ENCODE data around the gene PPME1. TPM values are rescaled to one million over a fixed set of nuclear protein-coding genes. Genes with fewer than 3 reads are reported as not detected.

PPME1 gene
- total RNA-seq, 1 experiment from 2014 or later: 66.2 TPM

DNA sequence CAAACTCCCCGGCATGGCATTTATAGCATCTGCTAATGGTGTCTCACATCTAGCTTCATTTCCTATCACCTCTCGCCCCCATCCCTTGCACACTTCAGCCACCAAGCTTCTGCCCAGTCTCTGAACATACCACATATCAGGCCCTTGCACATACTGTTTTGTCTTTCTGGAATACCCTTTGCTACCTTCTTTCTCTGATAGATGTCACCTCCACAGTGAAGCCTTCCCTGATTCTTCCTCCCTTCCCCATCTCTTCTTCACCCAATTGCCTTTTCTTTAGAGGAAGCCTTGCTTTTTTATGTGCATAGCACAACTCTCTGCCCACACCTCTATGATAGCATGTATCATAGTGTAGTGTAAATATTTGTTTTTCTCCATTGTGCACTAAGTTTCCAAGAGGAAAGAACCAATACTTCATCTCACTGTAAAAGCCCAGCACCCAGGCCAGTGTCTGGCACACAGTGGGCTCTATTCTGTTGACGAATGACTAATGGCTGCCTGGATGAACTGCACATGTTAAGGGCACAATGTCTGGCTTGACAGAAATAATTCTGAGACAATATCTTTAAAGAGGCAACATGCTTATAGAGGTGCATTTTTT is 112.6 kb downstream of the PPME1 start:
- Histone ChIP-seq H3K27ac (ENCODE audit: low read length) (peak overlapping the region; percentile 85), H2AFZ (ENCODE audit: low read length) (no peak overlapping the region), H3K9ac (ENCODE audit: low read length) (peak overlapping the region; percentile 54), H3F3A (ENCODE audit: low read length, unreplicated experiment) (peaks cover 5% of the 10 kb centered on the region), H3K79me2 (ENCODE audit: low read length) (no peaks in the 10 kb centered on the region), H3K27me3 (ENCODE audit: low read length) (no peaks in the 10 kb centered on the region), H3K9me2 (replicated peaks; ENCODE audit: low read length) (no peaks in the 10 kb centered on the region), H3K4me1 (ENCODE audit: insufficient read depth, low read length) (peaks cover 51% of the 10 kb centered on the region), H3K4me3 (ENCODE audit: low read length) (no peak overlapping the region), H4K20me1 (ENCODE audit: low read length) (no peaks in the 10 kb centered on the region), H3K36me3 (ENCODE audit: low read depth, low read length) (no peaks in the 10 kb centered on the region), H3K9me3 (ENCODE audit: low read length) (no peaks in the 10 kb centered on the region), H3K4me2 (ENCODE audit: low read length) (peak overlapping the region; percentile 50)
- CTCF ChIA-PET: no interaction called here
- TF ChIP-seq, protein P1, sequence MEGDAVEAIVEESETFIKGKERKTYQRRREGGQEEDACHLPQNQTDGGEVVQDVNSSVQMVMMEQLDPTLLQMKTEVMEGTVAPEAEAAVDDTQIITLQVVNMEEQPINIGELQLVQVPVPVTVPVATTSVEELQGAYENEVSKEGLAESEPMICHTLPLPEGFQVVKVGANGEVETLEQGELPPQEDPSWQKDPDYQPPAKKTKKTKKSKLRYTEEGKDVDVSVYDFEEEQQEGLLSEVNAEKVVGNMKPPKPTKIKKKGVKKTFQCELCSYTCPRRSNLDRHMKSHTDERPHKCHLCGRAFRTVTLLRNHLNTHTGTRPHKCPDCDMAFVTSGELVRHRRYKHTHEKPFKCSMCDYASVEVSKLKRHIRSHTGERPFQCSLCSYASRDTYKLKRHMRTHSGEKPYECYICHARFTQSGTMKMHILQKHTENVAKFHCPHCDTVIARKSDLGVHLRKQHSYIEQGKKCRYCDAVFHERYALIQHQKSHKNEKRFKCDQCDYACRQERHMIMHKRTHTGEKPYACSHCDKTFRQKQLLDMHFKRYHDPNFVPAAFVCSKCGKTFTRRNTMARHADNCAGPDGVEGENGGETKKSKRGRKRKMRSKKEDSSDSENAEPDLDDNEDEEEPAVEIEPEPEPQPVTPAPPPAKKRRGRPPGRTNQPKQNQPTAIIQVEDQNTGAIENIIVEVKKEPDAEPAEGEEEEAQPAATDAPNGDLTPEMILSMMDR (conservative IDR thresholded peaks at IDR 0.05; ENCODE audit: low read depth, low read length): no peak
- DNase-seq (peak; percentile 90), ATAC-seq (peak; percentile 78)
- intact Hi-C loops (cut with micrococcal nuclease): no loop called here
- no TSS peak for BruUV-seq (replicated peaks)
- POLR2A ChIA-PET (ENCODE audit: unreplicated experiment): no interaction called here

DNA sequence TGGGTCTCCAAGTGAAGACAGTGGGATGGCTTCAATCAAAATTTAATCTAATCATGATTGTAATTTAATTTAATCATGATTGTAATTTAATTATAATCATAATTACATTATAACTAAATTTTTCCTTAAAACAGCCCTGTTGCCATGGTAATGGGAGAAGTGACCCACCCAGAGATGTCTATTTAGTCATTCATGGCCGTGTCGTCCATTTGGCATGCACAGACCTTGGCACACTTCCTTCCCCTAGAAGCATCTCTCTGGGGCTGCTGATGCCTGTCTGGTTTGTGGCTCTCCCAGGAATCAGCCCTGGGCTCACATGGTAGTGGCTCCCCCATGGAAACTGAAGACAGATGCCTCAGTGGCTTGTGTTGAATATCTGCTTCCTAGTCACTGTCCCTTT is 113.4 kb downstream of the PPME1 start:
- H3K27me3 ChIP-seq (ENCODE audit: low read length): no peaks in the 10 kb centered on the region
- TF ChIP-seq, protein P1 (conservative IDR thresholded peaks at IDR 0.05; ENCODE audit: low read depth, low read length): no peak
- no peak for TF ChIP-seq EZH2 (IDR thresholded peaks at IDR 0.05; ENCODE audit: low read length, unreplicated experiment)
- no peak for TF ChIP-seq EZH2phosphoT487 (IDR thresholded peaks at IDR 0.05; ENCODE audit: borderline replicate concordance, low read length)
- H3K4me3 ChIP-seq (ENCODE audit: low read length): no peak overlapping the region
- no peaks in the 10 kb centered on the region for H3K36me3 ChIP-seq (ENCODE audit: low read depth, low read length)
- no peak overlapping the region for H2AFZ ChIP-seq (ENCODE audit: low read length)
- H3F3A ChIP-seq (ENCODE audit: low read length, unreplicated experiment): no peaks in the 10 kb centered on the region
- CTCF ChIA-PET: no interaction called here
- H3K9me3 ChIP-seq (ENCODE audit: low read length): no peaks in the 10 kb centered on the region
- intact Hi-C loops (cut with micrococcal nuclease): no loop called here
- no peaks in the 10 kb centered on the region for H4K20me1 ChIP-seq (ENCODE audit: low read length)
- no peak for DNase-seq
- peak overlapping the region; percentile 50; the same call in 1 of the 2 replicates for H3K4me2 ChIP-seq (ENCODE audit: low read length)
- peak overlapping the region; percentile 54 for H3K9ac ChIP-seq (ENCODE audit: low read length)
- ATAC-seq: no peak
- no peaks in the 10 kb centered on the region for H3K9me2 ChIP-seq (replicated peaks; ENCODE audit: low read length)
- H3K4me1 ChIP-seq (ENCODE audit: insufficient read depth, low read length): peaks cover 48% of the 10 kb centered on the region
- peak overlapping the region; percentile 85 for H3K27ac ChIP-seq (ENCODE audit: low read length)
- no peaks in the 10 kb centered on the region for H3K79me2 ChIP-seq (ENCODE audit: low read length)
- POLR2A ChIA-PET (ENCODE audit: unreplicated experiment): no interaction called here
- no TSS peak for BruUV-seq (replicated peaks)

DNA sequence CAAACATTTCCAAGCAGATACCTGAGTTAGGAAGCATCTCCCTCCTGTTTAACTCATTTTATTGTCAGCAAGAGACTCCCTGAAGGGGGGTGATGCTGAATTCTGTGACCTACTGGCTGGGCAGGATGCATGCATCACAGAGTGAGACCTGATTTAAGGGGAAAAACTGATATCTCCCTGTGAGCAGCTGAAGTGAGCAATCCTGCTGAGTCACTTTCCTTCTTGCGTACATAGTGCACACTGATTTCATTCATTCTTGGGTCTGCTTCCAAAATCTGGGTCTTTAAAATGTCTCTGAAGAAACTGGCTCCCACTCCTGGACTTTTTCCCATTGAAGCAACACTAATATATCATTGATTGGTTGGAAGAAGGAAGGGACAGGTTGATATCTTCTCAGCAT is 117.1 kb downstream of the PPME1 start:
- Histone ChIP-seq H3K9me2 (replicated peaks; ENCODE audit: low read length) (no peaks in the 10 kb centered on the region), H3K4me1 (ENCODE audit: insufficient read depth, low read length) (peaks cover 36% of the 10 kb centered on the region), H2AFZ (ENCODE audit: low read length) (0 out of 2 replicates have a peak overlapping the region, but pooled peaks have one; percentile 6), H3K4me2 (ENCODE audit: low read length) (peak overlapping the region; percentile 46), H3K9ac (ENCODE audit: low read length) (peak overlapping the region; percentile 55), H3K79me2 (ENCODE audit: low read length) (no peaks in the 10 kb centered on the region), H3K27me3 (ENCODE audit: low read length) (no peaks in the 10 kb centered on the region), H3F3A (ENCODE audit: low read length, unreplicated experiment) (no peaks in the 10 kb centered on the region), H3K36me3 (ENCODE audit: low read depth, low read length) (no peaks in the 10 kb centered on the region), H3K4me3 (ENCODE audit: low read length) (no peak overlapping the region), H4K20me1 (ENCODE audit: low read length) (no peaks in the 10 kb centered on the region), H3K9me3 (ENCODE audit: low read length) (no peaks in the 10 kb centered on the region), H3K27ac (ENCODE audit: low read length) (peak overlapping the region; percentile 84)
- peak; percentile 92 for ATAC-seq
- CTCF ChIA-PET: interaction anchor here (1.6 kb wide), 1 partner anchor 33 kb away, joined by 3 read pairs; no protein-coding TSS in a partner anchor
- POLR2A ChIA-PET (ENCODE audit: unreplicated experiment): interaction anchor here (0.7 kb wide), 1 partner anchor 1211 kb away, joined by 4 read pairs; no protein-coding TSS in a partner anchor
- intact Hi-C loops (cut with micrococcal nuclease): no loop called here
- peak; percentile 97 for DNase-seq
- TF ChIP-seq, protein P1 (conservative IDR thresholded peaks at IDR 0.05; ENCODE audit: low read depth, low read length): no peak
- no peak for TF ChIP-seq EZH2phosphoT487 (IDR thresholded peaks at IDR 0.05; ENCODE audit: borderline replicate concordance, low read length)
- TF ChIP-seq EZH2 (IDR thresholded peaks at IDR 0.05; ENCODE audit: low read length, unreplicated experiment): no peak
- no TSS peak for BruUV-seq (replicated peaks)

All from PC-3 (cell line).